Medulla oblongata (tissue), 1 donor: Measurements from ENCODE around the gene NHLH2.

Experiments used
- DNase-seq: peaks from one replicate; pipeline ENCODE4 v3.0.0-alpha.2; 2015; ENCODE audit errors: extremely low spot score

The NHLH2 gene

GRCh38 chr1:115840605-115841460 is at the start of gene NHLH2:
Gene NHLH2, minus strand, starts transcription at chr1:115841126. Its CDS starts 2,754 bp downstream, at chr1:115838372.
- DNase-seq = no peak

- DNase-seq = no peak
Observed at GRCh38 chr1:115890580-115890979, 49.7 kb upstream of the NHLH2 start.

- DNase-seq = no peak
Observed at GRCh38 chr1:115888976-115889375, 48.0 kb upstream of the NHLH2 start.

- no peak for DNase-seq
Observed at GRCh38 chr1:115882913-115883902, 42.3 kb upstream of the NHLH2 start.

GRCh38 chr1:115880981-115881672 is 40.2 kb upstream of the NHLH2 start:
- no peak for DNase-seq

GRCh38 chr1:115879977-115880376 is 39.1 kb upstream of the NHLH2 start:
- no peak for DNase-seq

GRCh38 chr1:115877511-115877910 is 36.6 kb upstream of the NHLH2 start:
- no peak for DNase-seq

- DNase-seq = no peak
Observed at GRCh38 chr1:115874904-115875303, 34.0 kb upstream of the NHLH2 start.

GRCh38 chr1:115874497-115874896 is 33.6 kb upstream of the NHLH2 start:
- DNase-seq = no peak

GRCh38 chr1:115873184-115873583 is 32.3 kb upstream of the NHLH2 start:
- DNase-seq = no peak

GRCh38 chr1:115869064-115869463 is 28.1 kb upstream of the NHLH2 start:
- DNase-seq = no peak

GRCh38 chr1:115867216-115867615 is 26.3 kb upstream of the NHLH2 start:
- no peak for DNase-seq

- DNase-seq = no peak
Observed at GRCh38 chr1:115865704-115866380, 24.9 kb upstream of the NHLH2 start.

- no peak for DNase-seq
Observed at GRCh38 chr1:115862403-115862802, 21.5 kb upstream of the NHLH2 start.

GRCh38 chr1:115854005-115854404 is 13.1 kb upstream of the NHLH2 start:
- DNase-seq = no peak

- no peak for DNase-seq
Observed at GRCh38 chr1:115850937-115851336, 10.0 kb upstream of the NHLH2 start.

- no peak for DNase-seq
Observed at GRCh38 chr1:115847787-115848186, 6.9 kb upstream of the NHLH2 start.

GRCh38 chr1:115842948-115843347 is 2.0 kb upstream of the NHLH2 start:
- no peak for DNase-seq

GRCh38 chr1:115839679-115840237 is 1.2 kb downstream of the NHLH2 start:
- peak; percentile 21 for DNase-seq

GRCh38 chr1:115839029-115839678 is 1.8 kb downstream of the NHLH2 start:
- peak; percentile 33 for DNase-seq
